GM19467 (cell line): ENCODE measurements around the gene C5AR1.
"Not testable (repeated sequence)": the region's sequence is repeated elsewhere in the genome, so short reads cannot be mapped to it uniquely, and the experiment has no call there.

Experiments
- ATAC-seq: cut with Tn5 transposase; IDR thresholded peaks from one replicate; pipeline ENCODE4 v1.9.1; 2021; ENCODE audit warnings: mild to moderate bottlenecking, moderate library complexity; ENCODE audit not compliant: unreplicated experiment

Gene C5AR1

DNA sequence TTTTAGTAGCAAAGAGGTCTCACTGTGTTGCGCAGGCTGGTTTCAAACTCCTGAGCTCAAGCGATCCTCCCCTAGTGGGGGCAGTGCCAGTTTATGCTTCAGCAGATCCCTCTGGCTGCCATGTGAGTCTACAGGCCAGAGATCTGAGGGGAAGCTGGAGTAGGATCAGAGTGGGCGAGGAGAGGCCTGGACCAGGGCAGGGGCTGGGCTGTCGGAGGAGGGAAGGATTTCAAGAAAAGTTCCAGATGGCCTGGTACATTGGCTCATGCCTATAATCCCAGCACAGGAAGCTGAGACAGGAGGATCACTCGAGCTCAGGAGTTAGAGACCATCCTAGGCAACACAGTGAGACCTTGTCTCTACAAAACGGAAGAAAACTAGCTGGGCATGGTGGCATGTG, 49.3 kb downstream of the C5AR1 start:
- no peak for ATAC-seq

DNA sequence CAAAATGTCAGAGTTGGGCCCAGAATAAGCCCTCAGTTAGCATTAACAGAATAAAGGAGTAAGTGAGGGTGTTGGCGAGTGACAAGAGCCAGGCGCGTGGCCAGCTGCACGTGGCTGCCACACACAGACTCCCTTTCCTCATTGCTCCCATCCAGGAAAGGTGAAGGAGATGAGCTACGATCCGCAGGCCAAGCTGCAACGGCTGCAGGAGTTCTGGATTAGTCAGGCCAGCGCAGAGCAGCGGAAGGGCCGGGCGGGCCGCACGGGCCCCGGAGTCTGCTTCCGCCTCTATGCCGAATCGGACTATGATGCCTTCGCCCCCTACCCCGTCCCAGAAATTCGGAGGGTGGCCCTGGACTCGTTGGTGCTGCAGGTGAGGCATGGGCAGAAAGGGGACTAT, 52.7 kb downstream of the C5AR1 start:
- ATAC-seq, result no peak

DNA sequence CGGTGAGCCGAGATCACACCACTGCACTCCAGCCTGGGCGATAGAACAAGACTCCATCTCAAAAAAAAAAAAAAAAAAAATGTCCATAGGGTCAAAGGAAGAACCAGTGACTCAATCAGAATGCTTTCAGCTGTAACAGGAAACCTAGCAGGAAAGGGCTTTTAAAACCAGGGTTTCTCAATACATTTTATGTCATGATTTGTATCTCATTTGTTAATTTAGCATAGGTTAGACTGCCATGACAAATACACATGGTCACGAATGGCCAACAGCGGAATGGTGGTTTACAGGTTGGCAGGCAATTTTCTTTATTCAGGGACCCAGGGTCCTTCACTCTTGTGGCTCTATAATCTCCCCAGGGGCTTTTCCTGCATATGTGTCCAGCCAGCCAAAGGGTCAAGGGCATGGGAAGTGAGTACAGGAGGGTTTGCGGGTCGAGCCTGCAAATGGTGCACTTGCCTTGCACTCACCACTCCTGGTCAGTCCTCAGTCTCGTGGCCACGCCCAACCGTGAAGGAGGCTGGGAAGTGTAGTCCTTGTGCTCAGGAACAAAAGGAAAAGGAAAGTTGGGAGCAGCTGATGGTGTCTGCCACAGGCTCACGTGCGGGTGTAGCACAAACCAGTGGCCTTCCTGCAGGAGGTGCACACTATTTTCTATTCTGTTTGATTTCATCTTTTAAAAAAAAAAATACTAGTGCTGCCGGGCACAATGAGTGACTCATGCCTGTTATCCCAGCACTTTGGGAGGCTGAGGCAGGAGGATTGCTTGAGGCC, 54.3 kb downstream of the C5AR1 start:
- no peak for ATAC-seq

DNA sequence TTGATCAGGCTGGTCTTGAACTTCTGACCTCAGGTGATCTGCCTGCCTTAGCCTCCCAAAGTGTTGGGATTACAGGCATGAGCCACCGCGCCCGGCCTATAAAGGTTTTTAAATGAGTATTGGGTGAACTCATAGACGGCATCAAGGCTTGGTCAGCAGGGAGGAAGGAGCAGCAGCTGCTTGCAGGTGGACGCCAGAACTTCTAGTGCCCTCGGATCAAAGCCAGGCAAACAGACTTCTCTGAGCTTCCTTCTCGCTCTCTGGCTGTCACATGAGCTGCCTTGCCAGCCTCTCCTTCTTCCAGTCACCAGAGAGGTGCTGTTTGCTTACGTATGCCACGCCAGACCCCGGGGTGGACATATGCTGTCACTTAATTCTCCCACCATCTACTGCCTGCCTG, 55.8 kb downstream of the C5AR1 start:
- ATAC-seq, result not testable (repeated sequence)

DNA sequence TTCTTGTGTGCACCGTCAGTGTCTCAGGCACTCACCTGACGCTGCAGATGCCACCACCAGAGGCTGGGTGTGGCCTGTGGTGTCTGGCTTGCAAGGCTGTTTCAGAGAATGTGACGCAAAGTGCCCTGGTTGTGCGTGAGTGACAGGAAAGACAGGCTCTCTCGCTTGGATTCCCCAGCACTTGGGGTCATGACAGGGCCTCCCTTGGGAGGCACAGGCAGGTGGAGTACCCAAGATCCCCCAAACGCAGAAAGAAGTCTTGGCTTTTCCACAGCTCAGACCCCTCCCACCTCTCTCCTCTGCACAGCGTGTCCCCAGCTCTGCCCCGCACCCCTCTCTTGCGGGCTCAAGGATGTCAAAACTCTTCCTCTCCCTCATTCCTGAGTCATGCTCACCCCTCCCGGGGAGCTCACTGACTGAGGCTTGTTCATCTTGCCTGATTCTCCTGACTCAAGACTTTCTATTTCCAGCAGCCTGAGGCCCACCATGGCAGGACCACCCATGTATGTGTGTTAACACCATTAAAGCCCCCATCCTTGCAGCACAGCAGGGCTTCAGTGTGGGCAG, 60.5 kb downstream of the C5AR1 start:
- ATAC-seq, result no peak

DNA sequence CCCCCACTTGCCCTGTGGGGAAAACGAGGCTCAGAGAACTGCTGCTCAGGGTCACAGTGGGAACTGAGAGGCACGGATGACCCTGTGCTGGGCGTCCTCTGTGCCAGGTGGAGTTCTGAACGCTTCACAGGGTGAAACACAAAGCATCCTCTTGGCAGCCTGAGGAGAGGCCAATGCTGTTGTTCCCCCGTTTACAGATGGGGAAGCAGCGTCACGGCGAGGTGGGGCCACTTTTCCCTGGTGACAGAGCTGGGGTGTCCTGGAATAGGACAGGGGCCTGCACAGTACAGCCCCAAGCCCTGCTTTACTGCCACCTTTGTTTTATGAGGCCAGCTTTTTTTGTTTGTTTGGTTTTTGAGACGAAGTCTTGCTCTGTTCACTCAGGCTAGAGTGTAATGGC, 61.6 kb downstream of the C5AR1 start:
- ATAC-seq, result no peak
